Measurements from ENCODE around the gene SRPRB.

The SRPRB gene

DNA sequence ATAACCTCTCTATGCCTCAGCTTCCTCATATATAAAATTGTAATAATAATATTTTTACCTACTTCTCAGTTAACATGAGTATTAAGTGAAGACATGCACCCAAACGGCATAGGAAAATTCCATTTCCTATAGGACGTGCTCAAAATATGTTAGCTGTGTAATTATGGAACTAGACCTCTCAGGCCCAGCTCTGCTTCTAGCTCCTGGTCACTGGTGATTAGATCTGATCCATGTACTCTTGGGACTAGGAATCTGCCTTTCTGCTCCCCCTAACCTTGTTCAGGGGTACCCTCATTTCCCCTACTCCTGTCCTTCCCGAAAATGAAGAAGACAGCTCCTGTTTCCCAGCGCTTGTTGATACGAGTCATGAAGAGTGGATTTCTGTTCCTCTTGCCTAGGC lies 29.8 kb upstream of the SRPRB start:
- H3K4me3 ChIP-seq (ENCODE audit: low read depth, low read length) = no peak overlapping the region
- no peak for DNase-seq
- WGBS (ENCODE audit: extremely low coverage, insufficient coverage, insufficient read length) = no CpG with 5 or more reads among the region's 5 CpGs

DNA sequence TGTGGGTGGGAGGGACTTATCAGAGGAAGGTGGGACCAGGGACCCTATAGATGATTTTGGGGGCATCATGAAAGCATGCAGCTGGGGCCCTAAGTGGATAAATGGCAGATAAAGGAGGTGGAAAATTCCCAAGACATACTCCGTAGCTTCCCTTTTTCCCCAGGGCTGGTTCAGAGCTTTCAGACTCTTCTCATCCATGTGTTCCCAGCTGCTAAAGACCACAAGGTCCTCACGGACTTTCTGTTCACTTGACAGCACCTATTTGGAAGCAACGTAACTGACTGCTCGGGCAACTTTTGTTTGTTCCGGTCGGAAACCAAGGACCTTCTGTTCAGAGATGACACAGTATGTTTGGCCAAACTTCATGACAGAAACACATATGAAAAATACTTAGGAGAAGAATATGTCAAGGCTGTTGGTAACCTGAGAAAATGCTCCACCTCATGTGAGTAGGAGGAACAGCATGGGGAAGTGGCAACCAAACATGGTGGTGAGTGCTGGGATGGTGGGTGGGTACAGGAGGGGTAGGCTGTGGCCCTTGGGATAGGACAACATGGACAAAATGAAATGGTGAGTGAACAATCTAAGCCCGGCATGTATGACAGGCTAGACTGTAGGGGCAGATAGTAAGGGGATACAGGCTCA lies 28.7 kb upstream of the SRPRB start:
- Histone ChIP-seq H2AK5ac (ENCODE audit: low read length) (no peak overlapping the region), H2AFZ (ENCODE audit: insufficient read depth, low read length, poor library complexity) (no peak overlapping the region), H3K9me3 (ENCODE audit: insufficient read depth, low read depth, low read length) (no peaks in the 10 kb centered on the region), H2BK12ac (ENCODE audit: low read length) (no peak overlapping the region), H2BK5ac (ENCODE audit: low read depth, low read length, poor library complexity) (no peak overlapping the region), H3K18ac (ENCODE audit: low read length) (no peak overlapping the region), H3K23ac (ENCODE audit: low read length) (no peak overlapping the region), H3K27ac (ENCODE audit: low read depth, low read length) (no peak overlapping the region), H3K4me1 (ENCODE audit: control insufficient read depth in 1 of 2, insufficient read depth in 2 of 2, low read length in 2 of 2) (no peaks in the 10 kb centered on the region), H4K12ac (ENCODE audit: low read depth, low read length) (no peak overlapping the region), H3K4ac (ENCODE audit: low read depth, low read length) (no peak overlapping the region), H3K79me2 (ENCODE audit: control insufficient read depth, insufficient read depth, low read length, poor library complexity) (no peaks in the 10 kb centered on the region), H4K91ac (ENCODE audit: low read depth, low read length) (no peak overlapping the region), H3K4me2 (ENCODE audit: low read length) (no peak overlapping the region), H3K36me3 (ENCODE audit: control insufficient read depth in 1 of 2, insufficient read depth in 2 of 2, low read length in 2 of 2) (no peaks in the 10 kb centered on the region), H2BK120ac (ENCODE audit: insufficient read depth, low read length, poor library complexity) (no peak overlapping the region), H3K9ac (ENCODE audit: low read length) (no peak overlapping the region), H3K4me3 (ENCODE audit: low read depth, low read length) (no peak overlapping the region), H3K27me3 (ENCODE audit: insufficient read depth, low read length) (no peaks in the 10 kb centered on the region), H3K14ac (ENCODE audit: low read length) (no peak overlapping the region), H4K8ac (ENCODE audit: low read depth, low read length) (no peak overlapping the region), H3K79me1 (ENCODE audit: low read length) (no peaks in the 10 kb centered on the region)
- no peak for DNase-seq
- WGBS (ENCODE audit: extremely low coverage, insufficient coverage, insufficient read length) = no CpG with 5 or more reads among the region's 7 CpGs

More for the DNA sequence above, 29.8 kb upstream of the SRPRB start:
- no peak overlapping the region for H4K8ac ChIP-seq (ENCODE audit: low read depth, low read length)
- H3K18ac ChIP-seq (ENCODE audit: low read length) = no peak overlapping the region
- no peak overlapping the region for H2BK5ac ChIP-seq (ENCODE audit: low read depth, low read length, poor library complexity)
- no peak overlapping the region for H3K23ac ChIP-seq (ENCODE audit: low read length)
- no peak overlapping the region for H2BK12ac ChIP-seq (ENCODE audit: low read length)
- H2AK5ac ChIP-seq (ENCODE audit: low read length) = no peak overlapping the region
- H2BK120ac ChIP-seq (ENCODE audit: insufficient read depth, low read length, poor library complexity) = no peak overlapping the region
- H3K36me3 ChIP-seq (ENCODE audit: control insufficient read depth in 1 of 2, insufficient read depth in 2 of 2, low read length in 2 of 2) = no peaks in the 10 kb centered on the region
- H3K79me2 ChIP-seq (ENCODE audit: control insufficient read depth, insufficient read depth, low read length, poor library complexity) = no peaks in the 10 kb centered on the region
- H3K27me3 ChIP-seq (ENCODE audit: insufficient read depth, low read length) = no peaks in the 10 kb centered on the region
- no peaks in the 10 kb centered on the region for H3K4me1 ChIP-seq (ENCODE audit: control insufficient read depth in 1 of 2, insufficient read depth in 2 of 2, low read length in 2 of 2)
- no peaks in the 10 kb centered on the region for H3K79me1 ChIP-seq (ENCODE audit: low read length)
- H3K9me3 ChIP-seq (ENCODE audit: insufficient read depth, low read depth, low read length) = no peaks in the 10 kb centered on the region
- no peak overlapping the region for H3K27ac ChIP-seq (ENCODE audit: low read depth, low read length)
- no peak overlapping the region for H3K4me2 ChIP-seq (ENCODE audit: low read length)
- H3K4ac ChIP-seq (ENCODE audit: low read depth, low read length) = no peak overlapping the region
- H4K91ac ChIP-seq (ENCODE audit: low read depth, low read length) = no peak overlapping the region
- H3K14ac ChIP-seq (ENCODE audit: low read length) = no peak overlapping the region
- H2AFZ ChIP-seq (ENCODE audit: insufficient read depth, low read length, poor library complexity) = no peak overlapping the region
- H3K9ac ChIP-seq (ENCODE audit: low read length) = no peak overlapping the region
- H4K12ac ChIP-seq (ENCODE audit: low read depth, low read length) = no peak overlapping the region

DNA sequence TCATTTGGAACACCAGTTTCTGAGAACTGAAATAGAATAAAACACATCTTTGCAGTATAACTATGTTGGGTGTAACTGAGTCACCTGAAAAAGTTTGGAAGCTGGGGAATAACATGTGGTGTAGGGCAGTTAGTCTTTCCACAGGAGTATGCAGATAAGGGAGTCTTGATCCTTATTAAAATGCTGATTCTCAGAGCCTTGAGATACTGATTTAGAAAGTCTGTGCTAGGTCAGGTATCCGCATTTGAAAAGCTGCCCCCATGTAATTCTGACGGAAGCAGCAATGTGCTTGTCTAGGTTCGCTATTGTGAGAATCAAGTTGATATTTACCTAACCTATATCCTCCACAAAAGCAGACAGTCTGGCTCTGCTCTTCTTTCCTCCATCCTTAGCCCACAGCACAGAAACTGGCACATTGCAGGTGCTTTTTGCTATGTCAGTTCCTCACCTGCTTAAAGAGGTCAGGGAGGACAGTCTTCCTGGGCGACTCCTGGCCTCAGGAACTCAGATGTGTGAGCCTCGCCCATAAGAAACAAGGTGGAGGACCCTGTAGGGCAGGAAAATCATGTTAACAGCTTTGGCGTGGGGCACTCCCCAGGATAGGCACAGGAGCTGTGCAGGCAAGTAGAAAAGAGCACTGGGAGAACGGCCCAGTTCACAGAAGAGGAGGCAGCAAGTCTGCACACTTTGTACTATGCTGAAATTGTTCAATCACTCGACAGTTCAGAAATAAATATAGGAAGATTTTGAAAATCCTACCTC lies 27.6 kb upstream of the SRPRB start:
- H2BK5ac ChIP-seq (ENCODE audit: low read depth, low read length, poor library complexity) = no peak overlapping the region
- no peaks in the 10 kb centered on the region for H3K36me3 ChIP-seq (ENCODE audit: control insufficient read depth in 1 of 2, insufficient read depth in 2 of 2, low read length in 2 of 2)
- H3K4me3 ChIP-seq (ENCODE audit: low read depth, low read length) = no peak overlapping the region
- no peak overlapping the region for H4K12ac ChIP-seq (ENCODE audit: low read depth, low read length)
- H4K91ac ChIP-seq (ENCODE audit: low read depth, low read length) = no peak overlapping the region
- no peaks in the 10 kb centered on the region for H3K27me3 ChIP-seq (ENCODE audit: insufficient read depth, low read length)
- no CpG with 5 or more reads among the region's 8 CpGs for WGBS (ENCODE audit: extremely low coverage, insufficient coverage, insufficient read length)
- H2AK5ac ChIP-seq (ENCODE audit: low read length) = no peak overlapping the region
- no peak for DNase-seq
- H3K79me2 ChIP-seq (ENCODE audit: control insufficient read depth, insufficient read depth, low read length, poor library complexity) = no peaks in the 10 kb centered on the region
- no peaks in the 10 kb centered on the region for H3K79me1 ChIP-seq (ENCODE audit: low read length)
- H3K14ac ChIP-seq (ENCODE audit: low read length) = no peak overlapping the region
- H3K9ac ChIP-seq (ENCODE audit: low read length) = no peak overlapping the region
- H4K8ac ChIP-seq (ENCODE audit: low read depth, low read length) = no peak overlapping the region
- no peaks in the 10 kb centered on the region for H3K4me1 ChIP-seq (ENCODE audit: control insufficient read depth in 1 of 2, insufficient read depth in 2 of 2, low read length in 2 of 2)
- no peak overlapping the region for H3K18ac ChIP-seq (ENCODE audit: low read length)
- H3K27ac ChIP-seq (ENCODE audit: low read depth, low read length) = no peak overlapping the region
- no peak overlapping the region for H2BK120ac ChIP-seq (ENCODE audit: insufficient read depth, low read length, poor library complexity)
- H3K9me3 ChIP-seq (ENCODE audit: insufficient read depth, low read depth, low read length) = peaks cover 2% of the 10 kb centered on the region
- no peak overlapping the region for H3K23ac ChIP-seq (ENCODE audit: low read length)
- no peak overlapping the region for H2BK12ac ChIP-seq (ENCODE audit: low read length)
- H3K4me2 ChIP-seq (ENCODE audit: low read length) = no peak overlapping the region
- no peak overlapping the region for H3K4ac ChIP-seq (ENCODE audit: low read depth, low read length)
- no peak overlapping the region for H2AFZ ChIP-seq (ENCODE audit: insufficient read depth, low read length, poor library complexity)

DNA sequence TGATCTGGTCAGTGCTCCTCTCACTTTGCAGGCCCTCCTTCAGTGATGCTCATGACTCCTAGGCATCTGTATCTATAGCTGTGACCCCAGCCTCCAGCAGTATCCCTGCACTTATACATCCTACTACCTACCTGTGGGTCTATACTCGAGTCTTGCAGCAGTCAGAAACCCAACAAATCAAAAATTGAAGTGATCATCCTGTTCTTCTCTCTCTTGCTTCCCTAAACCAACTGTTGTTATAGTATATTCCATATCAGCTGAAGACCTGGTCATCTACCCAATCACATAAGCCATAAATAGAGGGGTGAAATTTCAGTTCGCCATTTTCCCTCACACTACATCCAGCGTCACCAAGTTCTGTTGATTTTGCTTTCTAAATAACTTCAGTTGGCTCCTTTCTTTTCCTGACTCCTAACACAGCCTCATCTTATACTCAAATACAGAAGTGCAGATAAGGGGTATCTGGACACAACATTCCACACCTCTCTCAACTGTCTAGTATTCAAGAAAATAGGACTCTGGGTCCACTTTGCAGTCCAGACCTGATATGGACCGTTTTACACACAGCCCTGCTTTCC lies 25.9 kb upstream of the SRPRB start:
- Histone ChIP-seq H3K79me1 (ENCODE audit: low read length) (no peaks in the 10 kb centered on the region), H4K12ac (ENCODE audit: low read depth, low read length) (no peak overlapping the region), H3K27me3 (ENCODE audit: insufficient read depth, low read length) (no peaks in the 10 kb centered on the region), H3K4ac (ENCODE audit: low read depth, low read length) (no peak overlapping the region), H2BK5ac (ENCODE audit: low read depth, low read length, poor library complexity) (no peak overlapping the region), H2AFZ (ENCODE audit: insufficient read depth, low read length, poor library complexity) (no peak overlapping the region), H2BK120ac (ENCODE audit: insufficient read depth, low read length, poor library complexity) (no peak overlapping the region), H3K14ac (ENCODE audit: low read length) (no peak overlapping the region), H4K8ac (ENCODE audit: low read depth, low read length) (no peak overlapping the region), H3K23ac (ENCODE audit: low read length) (no peak overlapping the region), H3K79me2 (ENCODE audit: control insufficient read depth, insufficient read depth, low read length, poor library complexity) (no peaks in the 10 kb centered on the region), H4K91ac (ENCODE audit: low read depth, low read length) (no peak overlapping the region), H3K36me3 (ENCODE audit: control insufficient read depth in 1 of 2, insufficient read depth in 2 of 2, low read length in 2 of 2) (no peaks in the 10 kb centered on the region), H3K27ac (ENCODE audit: low read depth, low read length) (no peak overlapping the region), H2BK12ac (ENCODE audit: low read length) (no peak overlapping the region), H3K4me2 (ENCODE audit: low read length) (no peak overlapping the region), H2AK5ac (ENCODE audit: low read length) (no peak overlapping the region), H3K9ac (ENCODE audit: low read length) (no peak overlapping the region), H3K4me3 (ENCODE audit: low read depth, low read length) (no peak overlapping the region), H3K9me3 (ENCODE audit: insufficient read depth, low read depth, low read length) (peaks cover 4% of the 10 kb centered on the region), H3K4me1 (ENCODE audit: control insufficient read depth in 1 of 2, insufficient read depth in 2 of 2, low read length in 2 of 2) (no peaks in the 10 kb centered on the region), H3K18ac (ENCODE audit: low read length) (no peak overlapping the region)
- no CpG with 5 or more reads among the region's 4 CpGs for WGBS (ENCODE audit: extremely low coverage, insufficient coverage, insufficient read length)
- DNase-seq = no peak
